ENCODE results near the gene KATNA1.

DNA sequence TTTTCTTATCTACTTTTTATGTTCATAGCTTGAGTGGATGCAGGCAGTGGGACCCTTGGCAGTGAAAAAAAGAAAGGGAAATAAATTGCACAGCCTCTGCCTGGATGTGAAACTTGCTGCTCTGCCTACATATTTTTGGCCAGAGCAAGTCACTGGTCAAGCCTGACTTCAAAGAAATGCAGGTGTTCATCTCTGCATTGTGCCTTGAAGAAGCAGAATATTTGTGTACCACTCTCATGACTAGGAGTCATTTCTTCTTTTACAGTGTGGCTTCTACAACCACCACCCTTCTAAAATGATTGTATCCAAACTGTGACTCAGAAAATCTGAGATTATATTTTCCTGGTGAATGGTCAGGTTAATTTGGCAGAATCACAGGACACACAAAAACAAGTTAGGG, 2.5 kb upstream of the KATNA1 start:
- TF ChIP-seq, protein P1, sequence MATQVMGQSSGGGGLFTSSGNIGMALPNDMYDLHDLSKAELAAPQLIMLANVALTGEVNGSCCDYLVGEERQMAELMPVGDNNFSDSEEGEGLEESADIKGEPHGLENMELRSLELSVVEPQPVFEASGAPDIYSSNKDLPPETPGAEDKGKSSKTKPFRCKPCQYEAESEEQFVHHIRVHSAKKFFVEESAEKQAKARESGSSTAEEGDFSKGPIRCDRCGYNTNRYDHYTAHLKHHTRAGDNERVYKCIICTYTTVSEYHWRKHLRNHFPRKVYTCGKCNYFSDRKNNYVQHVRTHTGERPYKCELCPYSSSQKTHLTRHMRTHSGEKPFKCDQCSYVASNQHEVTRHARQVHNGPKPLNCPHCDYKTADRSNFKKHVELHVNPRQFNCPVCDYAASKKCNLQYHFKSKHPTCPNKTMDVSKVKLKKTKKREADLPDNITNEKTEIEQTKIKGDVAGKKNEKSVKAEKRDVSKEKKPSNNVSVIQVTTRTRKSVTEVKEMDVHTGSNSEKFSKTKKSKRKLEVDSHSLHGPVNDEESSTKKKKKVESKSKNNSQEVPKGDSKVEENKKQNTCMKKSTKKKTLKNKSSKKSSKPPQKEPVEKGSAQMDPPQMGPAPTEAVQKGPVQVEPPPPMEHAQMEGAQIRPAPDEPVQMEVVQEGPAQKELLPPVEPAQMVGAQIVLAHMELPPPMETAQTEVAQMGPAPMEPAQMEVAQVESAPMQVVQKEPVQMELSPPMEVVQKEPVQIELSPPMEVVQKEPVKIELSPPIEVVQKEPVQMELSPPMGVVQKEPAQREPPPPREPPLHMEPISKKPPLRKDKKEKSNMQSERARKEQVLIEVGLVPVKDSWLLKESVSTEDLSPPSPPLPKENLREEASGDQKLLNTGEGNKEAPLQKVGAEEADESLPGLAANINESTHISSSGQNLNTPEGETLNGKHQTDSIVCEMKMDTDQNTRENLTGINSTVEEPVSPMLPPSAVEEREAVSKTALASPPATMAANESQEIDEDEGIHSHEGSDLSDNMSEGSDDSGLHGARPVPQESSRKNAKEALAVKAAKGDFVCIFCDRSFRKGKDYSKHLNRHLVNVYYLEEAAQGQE (IDR thresholded peaks at IDR 0.05), result no peak
- TF ChIP-seq JUND (IDR thresholded peaks at IDR 0.05) (no peak), SP1 (IDR thresholded peaks at IDR 0.05) (no peak), RXRA (IDR thresholded peaks at IDR 0.05) (no peak), EGR1 (IDR thresholded peaks at IDR 0.05; ENCODE audit: low read depth in 2 of 2) (no peak), HNF4A (conservative IDR thresholded peaks at IDR 0.05) (no peak), RAD21 (IDR thresholded peaks at IDR 0.05) (no peak), YY1 (IDR thresholded peaks at IDR 0.05) (no peak), GABPA (IDR thresholded peaks at IDR 0.05 in 1 of 2, conservative IDR thresholded peaks at IDR 0.05 in 1 of 2) (no peak)
- TF ChIP-seq, protein P2, sequence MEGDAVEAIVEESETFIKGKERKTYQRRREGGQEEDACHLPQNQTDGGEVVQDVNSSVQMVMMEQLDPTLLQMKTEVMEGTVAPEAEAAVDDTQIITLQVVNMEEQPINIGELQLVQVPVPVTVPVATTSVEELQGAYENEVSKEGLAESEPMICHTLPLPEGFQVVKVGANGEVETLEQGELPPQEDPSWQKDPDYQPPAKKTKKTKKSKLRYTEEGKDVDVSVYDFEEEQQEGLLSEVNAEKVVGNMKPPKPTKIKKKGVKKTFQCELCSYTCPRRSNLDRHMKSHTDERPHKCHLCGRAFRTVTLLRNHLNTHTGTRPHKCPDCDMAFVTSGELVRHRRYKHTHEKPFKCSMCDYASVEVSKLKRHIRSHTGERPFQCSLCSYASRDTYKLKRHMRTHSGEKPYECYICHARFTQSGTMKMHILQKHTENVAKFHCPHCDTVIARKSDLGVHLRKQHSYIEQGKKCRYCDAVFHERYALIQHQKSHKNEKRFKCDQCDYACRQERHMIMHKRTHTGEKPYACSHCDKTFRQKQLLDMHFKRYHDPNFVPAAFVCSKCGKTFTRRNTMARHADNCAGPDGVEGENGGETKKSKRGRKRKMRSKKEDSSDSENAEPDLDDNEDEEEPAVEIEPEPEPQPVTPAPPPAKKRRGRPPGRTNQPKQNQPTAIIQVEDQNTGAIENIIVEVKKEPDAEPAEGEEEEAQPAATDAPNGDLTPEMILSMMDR (IDR thresholded peaks at IDR 0.05; ENCODE audit: low read depth, low read length, missing input control), result no peak
- TF ChIP-seq, protein P3, sequence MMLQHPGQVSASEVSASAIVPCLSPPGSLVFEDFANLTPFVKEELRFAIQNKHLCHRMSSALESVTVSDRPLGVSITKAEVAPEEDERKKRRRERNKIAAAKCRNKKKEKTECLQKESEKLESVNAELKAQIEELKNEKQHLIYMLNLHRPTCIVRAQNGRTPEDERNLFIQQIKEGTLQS (IDR thresholded peaks at IDR 0.05), result no peak
- TF ChIP-seq, protein P4, sequence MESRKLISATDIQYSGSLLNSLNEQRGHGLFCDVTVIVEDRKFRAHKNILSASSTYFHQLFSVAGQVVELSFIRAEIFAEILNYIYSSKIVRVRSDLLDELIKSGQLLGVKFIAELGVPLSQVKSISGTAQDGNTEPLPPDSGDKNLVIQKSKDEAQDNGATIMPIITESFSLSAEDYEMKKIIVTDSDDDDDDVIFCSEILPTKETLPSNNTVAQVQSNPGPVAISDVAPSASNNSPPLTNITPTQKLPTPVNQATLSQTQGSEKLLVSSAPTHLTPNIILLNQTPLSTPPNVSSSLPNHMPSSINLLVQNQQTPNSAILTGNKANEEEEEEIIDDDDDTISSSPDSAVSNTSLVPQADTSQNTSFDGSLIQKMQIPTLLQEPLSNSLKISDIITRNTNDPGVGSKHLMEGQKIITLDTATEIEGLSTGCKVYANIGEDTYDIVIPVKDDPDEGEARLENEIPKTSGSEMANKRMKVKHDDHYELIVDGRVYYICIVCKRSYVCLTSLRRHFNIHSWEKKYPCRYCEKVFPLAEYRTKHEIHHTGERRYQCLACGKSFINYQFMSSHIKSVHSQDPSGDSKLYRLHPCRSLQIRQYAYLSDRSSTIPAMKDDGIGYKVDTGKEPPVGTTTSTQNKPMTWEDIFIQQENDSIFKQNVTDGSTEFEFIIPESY (IDR thresholded peaks at IDR 0.05), result no peak
